Smooth muscle cell of the brain vasculature (primary cell): ENCODE data around the gene ATP2C2.

Experiments
- DNase-seq: peaks from one replicate; pipeline ENCODE4 v3.0.0-alpha.2; 2012; ENCODE audit warnings: low read depth, low spot score

The ATP2C2 gene

GRCh38 chr16:84489131-84489530 is 120.8 kb downstream of the ATP2C2 start:
- DNase-seq: no peak

- no peak for DNase-seq
These were observed 127.2 kb downstream of the ATP2C2 start for GRCh38 chr16:84495506-84495905.

GRCh38 chr16:84496991-84497390 is 128.7 kb downstream of the ATP2C2 start:
- DNase-seq: no peak

GRCh38 chr16:84497418-84498222 is 129.3 kb downstream of the ATP2C2 start:
- no peak for DNase-seq

- DNase-seq: no peak
These were observed 129.9 kb downstream of the ATP2C2 start for GRCh38 chr16:84498223-84498610.

- DNase-seq: no peak
These were observed 130.7 kb downstream of the ATP2C2 start for GRCh38 chr16:84498859-84499620.

GRCh38 chr16:84499638-84500037 is 131.3 kb downstream of the ATP2C2 start:
- DNase-seq: no peak

GRCh38 chr16:84500531-84500930 is 132.2 kb downstream of the ATP2C2 start:
- DNase-seq: no peak

- no peak for DNase-seq
These were observed 132.9 kb downstream of the ATP2C2 start for GRCh38 chr16:84501077-84501735.

- no peak for DNase-seq
These were observed 133.7 kb downstream of the ATP2C2 start for GRCh38 chr16:84502075-84502474.

- no peak for DNase-seq
These were observed 134.2 kb downstream of the ATP2C2 start for GRCh38 chr16:84502581-84502980.

- DNase-seq: no peak
These were observed 135.5 kb downstream of the ATP2C2 start for GRCh38 chr16:84503751-84504395.

GRCh38 chr16:84504420-84505248 is 136.3 kb downstream of the ATP2C2 start, which contains the start of gene MEAK7:
Gene MEAK7 (minus strand): TSS chr16:84504659. CDS start chr16:84498086, 6,573 bp downstream.
- peak; percentile 94 for DNase-seq

- no peak for DNase-seq
These were observed 137.2 kb downstream of the ATP2C2 start for GRCh38 chr16:84505249-84506187.

- no peak for DNase-seq
These were observed 139.0 kb downstream of the ATP2C2 start for GRCh38 chr16:84507011-84507982.

GRCh38 chr16:84508502-84508901 is 140.2 kb downstream of the ATP2C2 start:
- DNase-seq: no peak

GRCh38 chr16:84509032-84509950 is 141.0 kb downstream of the ATP2C2 start:
- no peak for DNase-seq
